HG03064 (cell line): Measurements from ENCODE around the gene SOS2.
"Not testable (repeated sequence)": the region's sequence is repeated elsewhere in the genome, so short reads cannot be mapped to it uniquely, and the experiment has no call there.

Experiments used
- ATAC-seq: cut with Tn5 transposase; IDR thresholded peaks from one replicate; pipeline ENCODE4 v1.9.1; 2021; ENCODE audit warnings: low read depth; ENCODE audit not compliant: unreplicated experiment

SOS2 gene

DNA sequence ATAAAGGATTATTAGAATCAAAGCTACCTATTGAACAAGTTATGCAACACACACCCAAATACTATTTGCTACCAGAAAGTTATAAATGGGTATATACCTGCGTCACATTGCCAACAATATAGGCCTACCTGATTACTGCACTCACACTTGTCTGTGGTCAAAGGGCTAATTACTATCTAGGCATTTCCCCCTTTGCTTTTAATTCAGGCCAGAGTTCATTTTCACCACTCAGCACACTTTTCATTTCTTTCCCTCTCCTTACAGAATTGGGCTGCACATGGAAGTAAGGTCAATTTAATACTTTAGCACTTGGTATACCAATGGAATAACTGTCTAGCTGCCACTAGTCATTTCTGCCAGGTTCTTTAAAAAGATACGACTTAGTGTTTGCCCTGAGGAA lies 1.7 kb downstream of the SOS2 start:
- ATAC-seq = no peak

GRCh38 chr14:50228313-50228712 lies 3.1 kb downstream of the SOS2 start:
- no peak for ATAC-seq

DNA sequence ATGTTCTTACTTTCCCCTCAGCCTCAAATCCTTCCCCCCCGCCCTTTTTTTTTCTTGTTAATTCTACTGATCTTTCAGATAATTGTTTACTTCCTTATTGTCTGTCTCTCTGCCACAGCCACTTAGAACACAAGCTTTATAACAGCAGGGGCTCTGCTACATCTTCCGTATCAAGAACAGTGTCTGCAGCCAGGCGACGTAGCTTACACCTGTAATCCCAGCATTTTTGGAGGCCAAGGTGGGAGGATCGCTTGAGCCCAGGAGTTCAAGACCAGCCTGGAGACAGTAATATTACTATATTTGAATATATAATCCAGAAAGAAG lies 5.4 kb downstream of the SOS2 start:
- no peak for ATAC-seq

GRCh38 chr14:50225067-50225973 lies 6.1 kb downstream of the SOS2 start:
- ATAC-seq = no peak

GRCh38 chr14:50222055-50222613 lies 9.2 kb downstream of the SOS2 start:
- no peak for ATAC-seq

GRCh38 chr14:50218501-50218900 lies 12.9 kb downstream of the SOS2 start:
- no peak for ATAC-seq

GRCh38 chr14:50215416-50215815 lies 16.0 kb downstream of the SOS2 start:
- ATAC-seq = no peak

DNA sequence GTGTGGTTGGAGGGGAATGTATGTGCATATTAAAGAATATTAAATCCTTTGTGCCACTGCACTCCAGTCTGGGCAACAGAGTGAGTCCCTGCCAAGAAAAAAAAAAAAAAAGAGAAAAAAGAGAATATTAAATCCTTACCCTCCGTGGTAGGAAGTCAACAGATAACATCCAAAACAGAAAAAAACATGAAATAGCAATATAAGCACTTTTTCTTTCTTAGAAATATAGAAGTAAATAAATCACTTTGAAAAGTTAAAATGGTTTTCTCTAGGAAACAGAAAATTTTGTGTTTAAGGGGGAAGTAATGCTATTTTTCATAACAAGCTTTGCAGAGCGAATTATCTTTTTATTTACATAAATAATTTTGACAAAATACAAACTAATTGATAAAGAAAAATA lies 17.6 kb downstream of the SOS2 start:
- no peak for ATAC-seq

GRCh38 chr14:50212726-50213125 lies 18.7 kb downstream of the SOS2 start:
- ATAC-seq = no peak

GRCh38 chr14:50210074-50210473 lies 21.3 kb downstream of the SOS2 start:
- no peak for ATAC-seq

- ATAC-seq = no peak
These were observed 32.9 kb downstream of the SOS2 start for GRCh38 chr14:50198499-50198898.

DNA sequence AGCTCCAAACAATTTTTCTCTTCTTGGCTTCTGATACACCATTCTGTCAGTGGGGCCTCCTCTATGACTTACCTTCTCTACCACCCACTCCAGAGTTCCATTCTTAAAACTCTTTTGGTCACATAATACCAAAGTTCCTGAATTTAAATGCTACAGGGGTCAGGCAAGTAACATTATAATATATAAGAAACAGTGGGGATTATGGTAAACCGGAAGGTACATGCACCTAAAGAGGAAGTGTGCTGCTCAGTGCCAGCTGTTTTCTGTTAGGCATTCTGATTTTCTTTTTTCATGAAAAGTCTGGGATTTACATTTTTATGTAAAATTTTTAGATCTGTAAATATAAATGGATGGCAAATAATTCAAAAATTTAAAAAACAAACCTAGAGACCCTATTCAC lies 39.9 kb downstream of the SOS2 start:
- no peak for ATAC-seq

DNA sequence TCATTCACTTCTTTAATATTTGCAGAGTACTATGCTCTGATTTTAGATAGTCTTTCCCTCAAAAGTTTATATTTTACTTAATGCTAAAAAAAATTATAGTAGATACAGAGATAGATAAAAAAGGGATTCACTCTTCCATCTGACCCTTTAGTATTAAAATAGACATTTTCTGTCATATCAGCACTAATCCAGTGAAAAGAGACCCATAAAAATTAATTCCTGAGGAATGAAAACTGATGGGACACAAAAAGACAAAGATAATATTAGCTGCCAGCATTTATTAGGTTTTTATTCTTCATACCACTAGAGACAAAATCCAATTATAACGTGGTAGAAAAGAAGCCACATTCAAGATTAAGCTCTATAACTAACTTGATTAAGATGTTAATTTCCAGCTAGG lies 45.3 kb downstream of the SOS2 start:
- no peak for ATAC-seq

DNA sequence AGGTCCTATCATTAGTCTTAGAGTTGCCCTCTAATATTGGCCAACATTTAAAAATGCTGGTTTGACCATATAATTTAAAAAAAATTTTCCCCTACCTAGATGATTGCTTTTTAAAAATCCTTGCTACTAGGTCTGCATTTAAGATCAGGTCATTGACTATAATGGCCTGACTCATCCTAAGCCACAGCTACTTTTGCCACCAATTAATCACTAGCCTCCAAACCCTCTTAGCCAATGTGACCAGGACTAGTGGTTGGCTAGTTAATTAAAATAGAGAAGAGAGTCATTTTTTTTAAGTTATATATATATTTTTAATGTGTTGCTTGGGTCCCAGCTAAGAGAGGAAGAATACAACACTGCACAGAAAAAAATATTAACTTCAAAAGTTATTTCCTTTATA lies 57.5 kb downstream of the SOS2 start:
- ATAC-seq = no peak

DNA sequence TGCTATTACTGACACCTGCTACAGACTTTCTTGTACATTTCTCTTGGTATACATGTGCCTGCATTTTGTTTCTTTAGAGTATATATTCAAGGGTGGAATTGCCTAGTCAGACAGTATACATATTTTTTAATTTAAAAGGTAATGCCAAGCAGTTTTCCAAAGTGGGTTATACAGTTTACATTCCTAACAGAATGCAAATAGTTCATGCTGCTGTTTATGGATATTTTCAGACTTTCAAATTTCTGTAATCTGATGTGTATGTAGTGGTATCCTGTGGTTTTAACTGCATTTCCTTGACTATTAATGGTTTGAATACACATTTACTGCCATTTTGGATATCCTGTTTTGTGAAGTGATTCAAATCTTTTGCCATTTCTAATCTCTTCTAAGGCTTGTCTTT lies 59.5 kb downstream of the SOS2 start:
- no peak for ATAC-seq

DNA sequence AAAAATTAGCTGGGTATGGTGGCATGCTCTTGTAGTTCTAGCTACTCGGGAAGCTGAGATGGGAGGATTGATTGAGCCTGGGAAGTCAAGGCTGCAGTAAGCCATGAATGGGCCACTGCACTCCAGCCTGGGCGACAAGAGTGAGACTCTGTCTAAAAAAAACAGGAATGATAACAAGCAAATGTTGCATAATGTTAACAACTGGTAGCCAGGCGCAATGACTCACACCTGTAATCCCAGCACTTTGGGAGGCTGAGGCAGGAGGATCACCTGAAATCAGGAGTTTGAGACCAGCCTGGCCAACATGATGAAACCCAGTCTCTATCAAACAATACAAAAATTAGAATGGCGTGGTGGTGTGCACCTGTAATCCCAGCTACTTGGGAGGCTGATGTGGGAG lies 64.0 kb downstream of the SOS2 start:
- not testable (repeated sequence) for ATAC-seq

GRCh38 chr14:50156111-50156510 lies 75.3 kb downstream of the SOS2 start:
- ATAC-seq = no peak

GRCh38 chr14:50148799-50149198 lies 82.6 kb downstream of the SOS2 start:
- ATAC-seq = no peak

GRCh38 chr14:50139192-50139591 lies 92.2 kb downstream of the SOS2 start:
- ATAC-seq = no peak

GRCh38 chr14:50127802-50128201 lies 103.6 kb downstream of the SOS2 start:
- ATAC-seq = no peak

DNA sequence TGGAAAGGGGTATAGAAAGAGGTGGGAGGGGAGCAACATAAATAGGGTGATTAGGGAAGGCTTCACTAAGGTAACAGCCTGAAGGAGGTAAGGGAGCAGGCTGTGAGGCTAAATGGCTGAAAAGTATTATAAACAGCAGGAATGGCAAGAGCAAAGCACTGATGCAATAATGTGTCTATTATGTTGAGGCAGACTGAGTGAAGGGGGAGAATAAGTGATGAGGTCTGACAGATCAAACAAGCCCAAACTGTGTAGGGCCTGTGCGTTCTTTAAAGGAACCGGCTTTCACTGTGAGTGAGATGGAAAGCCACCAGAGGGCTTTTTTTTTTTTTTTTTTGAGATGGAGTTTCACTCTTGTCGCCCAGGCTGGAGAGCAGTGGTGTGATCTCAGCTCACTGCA lies 108.3 kb downstream of the SOS2 start:
- no peak for ATAC-seq

- ATAC-seq = no peak
These were observed 109.1 kb downstream of the SOS2 start for GRCh38 chr14:50122291-50122690.
